Measurements from ENCODE around the gene SAMD14. TPM values are rescaled to one million over a fixed set of nuclear protein-coding genes. Genes with fewer than 3 reads are reported as not detected.

The SAMD14 gene
- total RNA-seq, 2 experiments from 2014 or later: 0.59 TPM; not detected in 1

- intact Hi-C loops (cut with micrococcal nuclease; ENCODE audit: unreplicated experiment): loop anchor here (5.0 kb wide), 1 partner anchor 137 kb away; no protein-coding TSS in a partner anchor
- H3K9me3 ChIP-seq (ENCODE audit: low read length): no peaks in the 10 kb centered on the region
- H3K4me3 ChIP-seq (ENCODE audit: low read depth, low read length, poor library complexity, severe bottlenecking): no peak overlapping the region
- H3K79me2 ChIP-seq (ENCODE audit: insufficient read depth, low read depth, low read length): no peaks in the 10 kb centered on the region
- no peak overlapping the region for H3K27ac ChIP-seq (ENCODE audit: low read depth, low read length, poor library complexity, severe bottlenecking)
- peaks cover 6% of the 10 kb centered on the region for H3K4me1 ChIP-seq (ENCODE audit: insufficient read depth, low read length, poor library complexity, severe bottlenecking)
- CTCF ChIA-PET (ENCODE audit: unreplicated experiment): no interaction called here
- no peaks in the 10 kb centered on the region for H3K9me2 ChIP-seq (ENCODE audit: insufficient read depth, low read length)
- no peak overlapping the region for H2AFZ ChIP-seq (ENCODE audit: low read length)
- peaks cover 8% of the 10 kb centered on the region; the same call in 1 of the 2 replicates for H3K36me3 ChIP-seq (ENCODE audit: insufficient read depth, low read length)
- no peaks in the 10 kb centered on the region for H4K20me1 ChIP-seq (ENCODE audit: insufficient read depth, low read length)
- POLR2A ChIA-PET: no interaction called here
- H3K4me2 ChIP-seq (ENCODE audit: low read length): no peak overlapping the region
- BruUV-seq (replicated peaks): no TSS peak
- DNase-seq (ENCODE audit: low spot score): no peak
- no peak for TF ChIP-seq EZH2phosphoT487 (IDR thresholded peaks at IDR 0.05; ENCODE audit: borderline replicate concordance, low read depth, low read length)
- TF ChIP-seq CTCF (conservative IDR thresholded peaks at IDR 0.05; ENCODE audit: low read length): no peak
Observed at GRCh38 chr17:50088952-50089825, 40.8 kb downstream of the SAMD14 start.

GRCh38 chr17:50087912-50088405, 42.0 kb downstream of the SAMD14 start:
- BruUV-seq (replicated peaks): no TSS peak
- Histone ChIP-seq H3K4me2 (ENCODE audit: low read length) (no peak overlapping the region), H3K4me3 (ENCODE audit: low read depth, low read length, poor library complexity, severe bottlenecking) (no peak overlapping the region), H3K79me2 (ENCODE audit: insufficient read depth, low read depth, low read length) (no peaks in the 10 kb centered on the region), H3K9me2 (ENCODE audit: insufficient read depth, low read length) (no peaks in the 10 kb centered on the region), H2AFZ (ENCODE audit: low read length) (no peak overlapping the region), H3K27ac (ENCODE audit: low read depth, low read length, poor library complexity, severe bottlenecking) (no peak overlapping the region), H3K4me1 (ENCODE audit: insufficient read depth, low read length, poor library complexity, severe bottlenecking) (no peaks in the 10 kb centered on the region), H3K9me3 (ENCODE audit: low read length) (0 out of 2 replicates have a peak, but pooled peaks cover 1% of the 10 kb centered on the region), H3K36me3 (ENCODE audit: insufficient read depth, low read length) (peaks cover 12% of the 10 kb centered on the region), H4K20me1 (ENCODE audit: insufficient read depth, low read length) (no peaks in the 10 kb centered on the region)
- CTCF ChIA-PET (ENCODE audit: unreplicated experiment): interaction anchor here (1.1 to 1.3 kb wide), 2 partner anchors 61 to 86 kb away, joined by 3 to 4 read pairs; no protein-coding TSS in a partner anchor
- DNase-seq (ENCODE audit: low spot score): no peak
- intact Hi-C loops (cut with micrococcal nuclease; ENCODE audit: unreplicated experiment): loop anchor here (1.0 to 5.0 kb wide), 3 partner anchors 61 to 227 kb away; no protein-coding TSS in a partner anchor
- TF ChIP-seq EZH2phosphoT487 (IDR thresholded peaks at IDR 0.05; ENCODE audit: borderline replicate concordance, low read depth, low read length) (no peak), CTCF (conservative IDR thresholded peaks at IDR 0.05; ENCODE audit: low read length) (no peak)
- POLR2A ChIA-PET: no interaction called here

Data from OCI-LY7 (cell line).